Aortic smooth muscle cell (primary cell): ENCODE data around the gene PRCD. TPM values are rescaled to one million over a fixed set of nuclear protein-coding genes. Genes with fewer than 3 reads are reported as not detected.

Experiments used
- total RNA-seq: library from RNA; depleted of rRNA; stranded (reverse); fragments of >200 nt; gene quantifications from 2 replicates; pipeline ENCODE4 v1.2.3, GENCODE V29; 2014

PRCD gene, protein sequence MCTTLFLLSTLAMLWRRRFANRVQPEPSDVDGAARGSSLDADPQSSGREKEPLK
- 1.1 and 1.6 TPM in 2 replicates for total RNA-seq

DNA sequence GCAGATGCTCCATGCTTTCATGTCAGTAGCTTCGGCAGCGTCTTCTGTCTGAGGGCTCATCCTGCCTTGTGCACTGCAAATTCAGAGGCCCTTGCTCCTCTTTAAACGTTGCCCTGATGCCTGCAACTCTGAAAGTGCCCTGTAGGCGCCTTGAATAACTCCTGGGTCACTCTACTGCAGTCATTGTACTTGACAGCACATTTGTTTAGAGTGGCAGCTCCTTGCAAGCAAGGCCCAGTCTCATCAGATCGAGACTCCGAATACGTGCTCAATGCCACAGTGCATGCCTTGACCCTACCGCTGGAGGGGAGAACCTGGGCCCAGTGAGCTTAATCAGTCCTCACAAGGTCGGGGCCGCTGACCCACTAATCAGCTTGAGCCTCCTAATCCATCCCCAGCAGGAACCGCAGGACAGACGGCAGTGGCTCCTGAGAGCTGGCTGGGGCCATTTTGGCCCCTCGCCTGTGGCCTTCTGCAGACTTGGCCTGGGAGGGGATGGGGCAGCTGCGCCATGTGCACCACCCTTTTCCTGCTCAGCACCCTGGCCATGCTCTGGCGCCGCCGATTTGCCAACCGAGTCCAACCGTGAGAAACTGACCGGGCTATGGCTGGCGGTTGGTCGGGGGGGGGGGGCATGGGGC lies at the start of gene PRCD:
PRCD (plus strand) TSS at position 414 of the 641 bp plus-strand sequence; CDS start at position 512, 98 bp downstream.

DNA sequence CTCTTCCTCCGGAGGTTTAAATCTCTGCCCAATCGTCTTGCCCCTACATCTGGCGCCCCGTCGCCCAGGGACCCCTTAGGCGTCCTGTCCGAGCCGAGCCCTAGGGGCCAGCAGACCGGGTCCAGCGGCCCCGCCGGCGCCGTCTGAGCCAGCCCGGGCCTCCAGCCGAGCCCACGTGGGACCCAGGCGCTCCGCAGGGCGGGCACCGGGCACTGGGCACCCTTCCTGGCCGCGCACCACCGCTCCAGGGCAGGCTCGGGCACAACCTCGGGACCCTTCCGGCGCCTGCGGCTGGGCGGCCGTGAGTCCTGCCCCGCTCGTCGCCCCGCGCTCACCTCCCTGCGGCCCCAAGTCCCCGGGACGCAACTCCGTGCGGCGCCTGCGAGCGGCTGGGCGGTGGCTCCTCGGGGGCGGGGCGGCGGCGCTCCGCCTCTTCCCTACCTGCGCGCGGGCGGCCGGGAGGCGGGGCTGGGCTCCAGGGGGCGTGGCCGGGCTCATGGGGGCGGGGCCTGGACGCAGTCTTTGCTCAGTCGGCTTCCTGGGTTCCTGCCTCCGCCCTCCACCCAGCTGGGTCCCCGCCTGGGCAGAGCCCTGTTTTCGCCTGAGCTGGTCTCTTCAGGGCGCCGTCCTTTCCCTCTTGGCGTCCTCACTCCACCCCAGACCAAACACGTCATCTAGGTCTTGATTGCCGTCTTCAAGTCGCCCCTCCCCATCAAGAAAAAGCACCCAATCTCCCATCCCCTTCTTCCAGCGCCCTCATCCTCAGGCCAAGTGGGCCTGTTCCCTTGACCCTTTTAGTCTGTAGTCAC lies 38.6 kb upstream of the PRCD start, which contains the start of gene RHBDF2:
RHBDF2 (minus strand) TSS at position 406 of the 809 bp plus-strand sequence. CDS start 19,899 bp downstream, outside the sequence.

DNA sequence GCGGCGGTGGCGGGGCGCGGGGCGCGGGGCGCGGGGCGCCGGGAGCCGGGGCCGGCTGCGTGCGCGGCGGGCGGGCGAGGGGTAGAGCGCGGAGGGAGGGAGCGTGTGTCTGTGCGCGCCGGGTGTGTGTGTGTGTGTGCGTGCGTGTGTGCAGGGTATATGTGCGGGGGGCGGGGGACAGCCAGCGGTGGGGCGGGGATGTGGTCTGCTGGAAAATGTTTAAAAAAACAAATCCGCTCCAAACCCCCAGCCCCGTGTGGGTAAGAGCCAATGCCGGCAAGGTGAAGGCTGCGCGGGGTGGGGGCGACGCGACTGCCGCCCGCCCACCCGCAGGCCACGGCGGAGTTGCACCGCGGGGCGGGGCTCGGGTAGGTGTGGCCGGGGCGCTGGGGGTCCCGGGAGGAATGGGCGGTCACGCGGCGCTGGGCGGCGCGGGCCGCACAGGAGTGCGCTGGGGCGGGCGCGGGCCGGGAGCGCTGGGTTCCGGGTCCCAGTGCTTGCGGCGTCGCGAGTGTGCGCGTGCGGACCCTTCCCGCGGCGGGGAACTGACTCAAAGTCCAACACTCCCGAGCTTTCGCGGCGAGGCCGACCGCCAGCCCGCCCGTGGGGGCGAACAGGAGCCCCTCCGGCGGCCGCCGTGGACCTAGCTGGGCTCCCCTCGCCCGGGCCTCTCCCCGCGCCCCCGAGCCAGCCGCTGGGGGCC lies 2.1 kb upstream of the PRCD start, which contains the start of gene CYGB:
CYGB (minus strand) TSS at position 132 of the 703 bp plus-strand sequence. CDS start 167 bp downstream, outside the sequence.

DNA sequence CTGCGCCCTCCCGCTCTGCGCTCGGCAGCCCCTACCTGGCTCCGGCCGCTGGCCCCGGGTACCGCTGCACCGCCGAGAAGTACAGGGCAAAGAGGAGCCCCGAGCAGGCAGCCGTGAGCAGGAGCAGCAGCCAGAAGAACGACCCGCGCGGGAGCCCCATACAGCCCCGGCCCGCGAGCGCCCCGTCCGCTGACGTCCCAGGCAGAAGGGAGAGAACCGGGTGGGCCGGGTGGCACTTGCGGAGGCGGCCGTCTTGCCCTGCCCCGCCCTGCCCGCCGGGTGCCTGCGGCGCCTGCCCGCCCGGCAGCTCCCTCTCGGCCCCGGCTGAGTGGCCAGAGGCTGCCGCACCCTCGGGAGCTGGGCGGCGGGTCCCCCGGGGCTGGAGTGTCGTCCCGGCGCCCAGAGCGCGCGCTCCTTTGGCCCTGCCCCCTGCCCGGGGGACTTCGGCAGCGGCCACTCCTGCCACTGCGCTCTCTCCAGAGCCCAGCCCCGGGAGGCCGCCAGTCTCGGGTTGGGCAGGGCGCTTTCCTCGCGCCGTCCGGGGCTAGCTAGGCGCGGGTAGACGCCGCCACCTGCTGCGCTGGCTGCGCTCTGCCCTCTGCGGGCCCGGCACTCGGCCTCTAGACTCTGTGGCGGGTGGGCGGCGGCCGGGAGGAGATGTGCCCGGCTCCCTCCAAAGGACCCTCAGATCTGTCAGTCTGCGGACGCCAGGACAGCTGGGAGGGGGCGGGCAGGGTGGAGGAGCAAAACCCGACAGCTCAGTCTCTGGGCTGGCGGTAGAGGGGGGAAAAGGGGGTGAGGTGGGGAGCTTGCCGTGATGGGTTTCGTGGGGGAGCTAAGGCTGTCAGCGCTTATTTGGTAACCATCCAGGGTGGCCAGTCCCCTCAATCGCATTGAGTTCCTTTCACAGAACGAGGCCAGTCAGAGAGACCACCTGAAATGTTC lies 46.1 kb downstream of the PRCD start, which contains the start of gene ST6GALNAC2:
ST6GALNAC2 (minus strand) TSS at position 212 of the 945 bp plus-strand sequence; CDS start at position 160, 52 bp downstream.

Other genes with a start within 250 kb of the PRCD start
- gene QRICH2, start 231.8 kb upstream of the PRCD start, total RNA-seq = 2.1 and 3.2 TPM in 2 replicates
- gene PRPSAP1, start 186.1 kb upstream of the PRCD start, total RNA-seq = 27.1 and 41.2 TPM in 2 replicates
- gene SPHK1, start 155.4 kb upstream of the PRCD start, total RNA-seq = 32.3 and 43.1 TPM in 2 replicates
- gene UBE2O, start 86.9 kb upstream of the PRCD start, total RNA-seq = 20.1 and 23.4 TPM in 2 replicates
- gene AANAT, start 72.4 kb upstream of the PRCD start, total RNA-seq = not detected in 2 replicates
- gene RHBDF2, start 38.6 kb upstream of the PRCD start, total RNA-seq = 3.3 and 3.4 TPM in 2 replicates
- gene CYGB, start 2.3 kb upstream of the PRCD start, total RNA-seq = 2.7 and 7.7 TPM in 2 replicates
- 2.9 and 5.7 TPM in 2 replicates for gene ST6GALNAC2, start 45.8 kb downstream of the PRCD start, total RNA-seq
- gene ST6GALNAC1, start 103.7 kb downstream of the PRCD start, total RNA-seq = not detected in 2 replicates
- 171 and 205 TPM in 2 replicates for gene MXRA7, start 170.9 kb downstream of the PRCD start, total RNA-seq
- 19.4 and 21.2 TPM in 2 replicates for gene JMJD6, start 186.6 kb downstream of the PRCD start, total RNA-seq
- 22.9 and 24.7 TPM in 2 replicates for gene METTL23, start 186.8 kb downstream of the PRCD start, total RNA-seq
- gene SRSF2, start 197.3 kb downstream of the PRCD start, total RNA-seq = 122 and 157 TPM in 2 replicates
- 34.5 and 39.1 TPM in 2 replicates for gene MFSD11, start 198.1 kb downstream of the PRCD start, total RNA-seq